CD4-positive, alpha-beta T cell (primary cell): ENCODE data around the gene IRS2. TPM values are rescaled to one million over a fixed set of nuclear protein-coding genes. Genes with fewer than 3 reads are reported as not detected.

Experiments
- ATAC-seq: fragments of 200-7000 bp; cut with Tn5 transposase; one replicate; pipeline ENCODE4 v1.10.0; 2022; ENCODE audit warnings: mild to moderate bottlenecking; ENCODE audit not compliant: poor library complexity
- CTCF ChIA-PET: fragments of 350-600 bp; sonication (Branson Sonifier 250); formaldehyde crosslinking; loops from one replicate; lab custom pipeline; 2021; ENCODE audit warnings: antibody characterized with exemption, inconsistent platforms; lab: Charles Lee
- POLR2A ChIA-PET: fragments of 350-600 bp; sonication (Branson Sonifier 250); formaldehyde crosslinking; loops from one replicate; lab custom pipeline; 2021; ENCODE audit warnings: antibody characterized with exemption, inconsistent platforms; lab: Charles Lee
- DNase-seq, 14 experiments: peaks; one replicate each; pipeline ENCODE4 v3.0.0-alpha.2; 2013 to 2020; ENCODE audit warnings: mixed read lengths in 2 of 14
- H3K27ac ChIP-seq, 2 donors: one replicate each; pipeline versions ENCODE4 v1.5.1 to v1.7.0; 2013; ENCODE audit warnings: low read length in 2 of 2, low read depth in 1 of 2, mild to moderate bottlenecking in 1 of 2
- H3K27me3 ChIP-seq, 2 experiments: 1 replicate in 1 of 2; 2 replicates in 1 of 2; pipeline versions ENCODE4 v1.6.1 to v1.7.0; 2013; ENCODE audit warnings: low read length in 2 of 2, control low read depth in 1 of 2, mild to moderate bottlenecking in 1 of 2, moderate library complexity in 1 of 2; ENCODE audit not compliant: insufficient read depth in 2 of 2, control insufficient read depth in 1 of 2
- H3K36me3 ChIP-seq: one replicate; pipeline ENCODE4 v1.6.1; 2013; ENCODE audit warnings: low read length, control low read depth; ENCODE audit not compliant: insufficient read depth
- H3K4me1 ChIP-seq: one replicate; pipeline ENCODE4 v1.6.1; 2013; ENCODE audit warnings: low read length, control low read depth; ENCODE audit not compliant: insufficient read depth
- H3K4me3 ChIP-seq: one replicate; pipeline ENCODE4 v1.5.1; 2013; ENCODE audit warnings: mild to moderate bottlenecking, low read length, moderate library complexity
- H3K9me3 ChIP-seq, 2 experiments: 1 replicate in 1 of 2; 2 replicates in 1 of 2; pipeline versions ENCODE4 v1.6.1 to v1.7.0; 2013; ENCODE audit warnings: low read length in 2 of 2, mild to moderate bottlenecking in 2 of 2, control low read depth in 1 of 2, moderate library complexity in 1 of 2; ENCODE audit not compliant: control insufficient read depth in 1 of 2, insufficient read depth in 1 of 2
- H3K27ac Mint-ChIP-seq: one replicate; pipeline ENCODE4 v1.8.0; 2020; ENCODE audit warnings: mixed read lengths
- H3K27me3 Mint-ChIP-seq: one replicate; pipeline ENCODE4 v1.8.0; 2021; ENCODE audit warnings: mixed read lengths
- H3K36me3 Mint-ChIP-seq: one replicate; pipeline ENCODE4 v1.8.0; 2021; ENCODE audit warnings: low read depth, mixed read lengths
- H3K4me1 Mint-ChIP-seq: one replicate; pipeline ENCODE4 v1.8.0; 2021; ENCODE audit warnings: low read depth, mixed read lengths
- H3K4me3 Mint-ChIP-seq: one replicate; pipeline ENCODE4 v1.8.0; 2020; ENCODE audit warnings: mild to moderate bottlenecking, mixed read lengths
- H3K9me3 Mint-ChIP-seq: one replicate; pipeline ENCODE4 v1.8.0; 2020; ENCODE audit warnings: mixed read lengths
- CTCF ChIP-seq: fragments of 200-600 bp; IDR thresholded peaks from one replicate; pipeline ENCODE4 v1.8.0; 2022; ENCODE audit warnings: antibody characterized with exemption, mild to moderate bottlenecking
- intact Hi-C, 2 experiments: fragments of 100-400 bp; cut with DNase I in 1 of 2; cut with micrococcal nuclease in 1 of 2; formaldehyde crosslinking; loops; one replicate each; pipeline versions ENCODE4 v1.15.1 to v1.9.0; 2023 to 2025; cut with DNase I, micrococcal nuclease
- total RNA-seq, 174 experiments: library from RNA in 2 of 174; stranded (reverse) in 2 of 174; gene quantifications; one replicate each; pipeline ENCODE4 v1.2.3 and lab custom pipeline; 2021 to 2026

Gene IRS2
- total RNA-seq, 2 experiments from 2014 or later: 188 to 193 TPM

DNA sequence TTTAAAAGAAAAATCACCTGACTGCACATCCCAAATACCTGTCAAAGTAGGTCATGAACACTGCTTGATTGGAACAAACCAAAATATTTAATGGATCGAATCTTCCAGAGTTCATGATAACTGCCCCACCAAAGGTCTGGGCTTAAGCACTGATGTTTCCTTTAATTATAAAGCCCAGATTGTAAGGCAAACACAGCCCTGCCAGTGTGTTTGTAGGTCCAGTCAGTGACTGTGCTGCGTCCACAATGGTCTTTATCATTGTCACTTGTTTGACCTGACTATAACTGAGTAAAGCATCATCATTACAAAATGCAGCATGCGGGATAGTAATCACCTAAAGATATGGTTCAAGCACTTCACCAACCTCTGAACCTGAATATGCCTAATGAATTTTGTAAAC lies 63.3 kb downstream of the IRS2 start:
- intact Hi-C loops: no loop called here
- no peaks in the 10 kb centered on the region for H3K9me3 Mint-ChIP-seq
- Histone ChIP-seq H3K27ac (no peak overlapping the region), H3K36me3 (no peaks in the 10 kb centered on the region), H3K27me3 (no peaks in the 10 kb centered on the region), H3K4me1 (no peaks in the 10 kb centered on the region), H3K4me3 (no peak overlapping the region), H3K9me3 (no peaks in the 10 kb centered on the region)
- no peak overlapping the region for H3K4me3 Mint-ChIP-seq
- peaks cover 16% of the 10 kb centered on the region for H3K27me3 Mint-ChIP-seq
- ATAC-seq (no peak), DNase-seq (no peak)
- ChIA-PET CTCF (no interaction called here), POLR2A (no interaction called here)
- no peaks in the 10 kb centered on the region for H3K4me1 Mint-ChIP-seq
- no peak overlapping the region for H3K27ac Mint-ChIP-seq
- no peaks in the 10 kb centered on the region for H3K36me3 Mint-ChIP-seq
- no peak for TF ChIP-seq CTCF

- no peak for TF ChIP-seq CTCF
- H3K4me3 ChIP-seq: no peak overlapping the region
- ATAC-seq (no peak), DNase-seq (no peak)
- no peak overlapping the region for H3K27ac ChIP-seq
- no peak overlapping the region for H3K27ac Mint-ChIP-seq
- H3K36me3 Mint-ChIP-seq: no peaks in the 10 kb centered on the region
- H3K9me3 ChIP-seq: no peaks in the 10 kb centered on the region
- no peak overlapping the region for H3K4me3 Mint-ChIP-seq
- intact Hi-C loops: no loop called here
- H3K4me1 Mint-ChIP-seq: no peaks in the 10 kb centered on the region
- ChIA-PET CTCF (no interaction called here), POLR2A (no interaction called here)
- H3K36me3 ChIP-seq: no peaks in the 10 kb centered on the region
- H3K4me1 ChIP-seq: no peaks in the 10 kb centered on the region
- peaks cover 12% of the 10 kb centered on the region for H3K27me3 Mint-ChIP-seq
- H3K27me3 ChIP-seq: no peaks in the 10 kb centered on the region
- no peaks in the 10 kb centered on the region for H3K9me3 Mint-ChIP-seq
Observed at GRCh38 chr13:109722068-109722467, 64.3 kb downstream of the IRS2 start.

GRCh38 chr13:109720758-109721184 lies 65.6 kb downstream of the IRS2 start:
- Mint-ChIP-seq H3K4me3 (no peak overlapping the region), H3K36me3 (no peaks in the 10 kb centered on the region), H3K4me1 (no peaks in the 10 kb centered on the region), H3K27me3 (peaks cover 9% of the 10 kb centered on the region), H3K27ac (no peak overlapping the region), H3K9me3 (no peaks in the 10 kb centered on the region)
- no peak for TF ChIP-seq CTCF
- no peaks in the 10 kb centered on the region for H3K9me3 ChIP-seq
- intact Hi-C loops: no loop called here
- no peaks in the 10 kb centered on the region for H3K27me3 ChIP-seq
- no peak overlapping the region for H3K4me3 ChIP-seq
- H3K27ac ChIP-seq: no peak overlapping the region
- H3K4me1 ChIP-seq: no peaks in the 10 kb centered on the region
- no peaks in the 10 kb centered on the region for H3K36me3 ChIP-seq
- no peak for ATAC-seq
- no peak for DNase-seq
- ChIA-PET CTCF (no interaction called here), POLR2A (no interaction called here)
